CD14-positive monocyte (primary cell): ENCODE results near the gene SERP2. TPM values are rescaled to one million over a fixed set of nuclear protein-coding genes. Genes with fewer than 3 reads are reported as not detected.

Source experiments
- DNase-seq, 3 donors: peaks; one replicate each; pipeline ENCODE4 v3.0.0-alpha.2; 2011 to 2022
- H2AFZ ChIP-seq: 2 replicates; pipeline ENCODE4 v1.6.0; 2012; ENCODE audit warnings: mild to moderate bottlenecking, low read depth, low read length, inconsistent platforms; ENCODE audit not compliant: insufficient read depth, poor library complexity, severe bottlenecking
- H3K27ac ChIP-seq, 2 donors: 1 replicate in 1 of 2; 2 replicates in 1 of 2; pipeline ENCODE4 v1.5.1; 2012 to 2013; ENCODE audit warnings: low read length in 2 of 2, control low read depth in 1 of 2, inconsistent platforms in 1 of 2, low read depth in 1 of 2, mild to moderate bottlenecking in 1 of 2
- H3K27me3 ChIP-seq, 2 donors: one replicate each; pipeline versions ENCODE4 v1.6.0 to v1.6.1; 2011 to 2013; ENCODE audit warnings: low read length in 2 of 2; ENCODE audit not compliant: control insufficient read depth in 2 of 2, insufficient read depth in 2 of 2
- H3K36me3 ChIP-seq, 2 donors: replicated peaks in 1 of 2; 1 replicate in 1 of 2; 2 replicates in 1 of 2; pipeline versions ENCODE4 v1.5.1 to v1.6.1; 2012 to 2013; ENCODE audit warnings: low read length in 2 of 2, control low read depth in 1 of 2, inconsistent platforms in 1 of 2, mild to moderate bottlenecking in 1 of 2; ENCODE audit not compliant: insufficient read depth in 2 of 2, control insufficient read depth in 1 of 2
- H3K4me1 ChIP-seq, 2 donors: 1 replicate in 1 of 2; 2 replicates in 1 of 2; pipeline versions ENCODE4 v1.5.1 to v1.6.1; 2012 to 2013; ENCODE audit warnings: low read length in 2 of 2, control low read depth in 1 of 2, inconsistent platforms in 1 of 2, mild to moderate bottlenecking in 1 of 2, moderate library complexity in 1 of 2; ENCODE audit not compliant: insufficient read depth in 2 of 2, control insufficient read depth in 1 of 2
- H3K4me2 ChIP-seq: replicated peaks from 2 replicates; pipeline ENCODE3; 2012; ENCODE audit warnings: low read length, moderate library complexity, mild to moderate bottlenecking; ENCODE audit not compliant: poor library complexity, severe bottlenecking; ENCODE audit errors: extremely low read depth
- H3K4me3 ChIP-seq, 3 experiments: fragments of 200-600 bp in 1 of 3; sonication (generic) in 1 of 3; replicated peaks in 1 of 3; 1 replicate in 2 of 3; 2 replicates in 1 of 3; pipeline ENCODE4 v1.5.1; 2011 to 2013; ENCODE audit warnings: low read length in 3 of 3, mild to moderate bottlenecking in 3 of 3, control low read depth in 2 of 3, low read depth in 2 of 3, inconsistent platforms in 1 of 3, moderate library complexity in 1 of 3
- H3K79me2 ChIP-seq: 2 replicates; pipeline ENCODE4 v1.6.0; 2012; ENCODE audit warnings: mild to moderate bottlenecking, control low read depth, inconsistent platforms, low read length, moderate library complexity; ENCODE audit not compliant: insufficient read depth
- H3K9ac ChIP-seq: 2 replicates; pipeline ENCODE4 v1.6.0; 2017; ENCODE audit warnings: low read length, mild to moderate bottlenecking; ENCODE audit not compliant: insufficient read depth, poor library complexity, severe bottlenecking
- H3K9me3 ChIP-seq, 2 donors: replicated peaks in 1 of 2; 1 replicate in 1 of 2; 2 replicates in 1 of 2; pipeline versions ENCODE4 v1.5.1 to v1.6.1; 2012 to 2013; ENCODE audit warnings: low read length in 2 of 2, control low read depth in 1 of 2; ENCODE audit not compliant: control insufficient read depth in 1 of 2, insufficient read depth in 1 of 2
- H4K20me1 ChIP-seq: 2 replicates; pipeline ENCODE4 v1.6.0; 2012; ENCODE audit warnings: mild to moderate bottlenecking, low read length, control low read depth, moderate library complexity; ENCODE audit not compliant: insufficient read depth
- H3K27ac Mint-ChIP-seq, 7 donors: one replicate each; pipeline ENCODE4 v1.8.0; 2020; ENCODE audit warnings: mild to moderate bottlenecking in 7 of 7, mixed read lengths in 7 of 7, moderate library complexity in 6 of 7, inconsistent platforms in 2 of 7
- H3K27me3 Mint-ChIP-seq, 3 donors: one replicate each; pipeline ENCODE4 v1.8.0; 2021 to 2022; ENCODE audit warnings: low read depth in 3 of 3, mild to moderate bottlenecking in 3 of 3, mixed read lengths in 3 of 3, moderate library complexity in 3 of 3, inconsistent platforms in 1 of 3
- H3K36me3 Mint-ChIP-seq, 2 donors: one replicate each; pipeline ENCODE4 v1.8.0; 2020; ENCODE audit warnings: mixed read lengths in 2 of 2, inconsistent platforms in 1 of 2, mild to moderate bottlenecking in 1 of 2
- H3K4me1 Mint-ChIP-seq: one replicate; pipeline ENCODE4 v1.8.0; 2020; ENCODE audit warnings: mild to moderate bottlenecking, mixed read lengths
- H3K4me3 Mint-ChIP-seq, 2 donors: one replicate each; pipeline ENCODE4 v1.8.0; 2020; ENCODE audit warnings: mild to moderate bottlenecking in 2 of 2, mixed read lengths in 2 of 2, moderate library complexity in 1 of 2
- H3K9me3 Mint-ChIP-seq, 7 donors: one replicate each; pipeline ENCODE4 v1.8.0; 2020 to 2022; ENCODE audit warnings: mixed read lengths in 7 of 7, mild to moderate bottlenecking in 6 of 7, moderate library complexity in 6 of 7, inconsistent platforms in 2 of 7
- WGBS: methylation state at CpG from one replicate; pipeline ENCODE4 v1.1.5; 2013; ENCODE audit warnings: missing lambda C conversion rate; ENCODE audit not compliant: insufficient coverage; 5-methylcytosine and 5-hydroxymethylcytosine counted together
- intact Hi-C, 2 donors: fragments of 100-400 bp; cut with micrococcal nuclease; formaldehyde crosslinking; loops; one replicate each; pipeline versions ENCODE4 v1.15.0 to v1.15.1; 2023
- polyA plus RNA-seq, 3 donors: library from polyadenylated mRNA; depleted of rRNA in 1 of 3; unstranded in 2 of 3; stranded (reverse) in 1 of 3; fragments of 300-500 nt in 2 of 3; fragments of >200 nt in 1 of 3; fragmentation: Illumina TruSeq in 2 of 3; gene quantifications; 1 replicate in 2 of 3; 2 replicates in 1 of 3; pipeline ENCODE4 v1.2.3, GENCODE V29; 2012 to 2021
- TF ChIP-seq, protein P1 (sequence below): fragments of 200-600 bp; IDR thresholded peaks from one replicate; pipeline ENCODE4 v1.8.0; 2022; ENCODE audit warnings: antibody characterized with exemption, mild to moderate bottlenecking

Gene SERP2
- polyA plus RNA-seq, 3 donors, result not detected

DNA sequence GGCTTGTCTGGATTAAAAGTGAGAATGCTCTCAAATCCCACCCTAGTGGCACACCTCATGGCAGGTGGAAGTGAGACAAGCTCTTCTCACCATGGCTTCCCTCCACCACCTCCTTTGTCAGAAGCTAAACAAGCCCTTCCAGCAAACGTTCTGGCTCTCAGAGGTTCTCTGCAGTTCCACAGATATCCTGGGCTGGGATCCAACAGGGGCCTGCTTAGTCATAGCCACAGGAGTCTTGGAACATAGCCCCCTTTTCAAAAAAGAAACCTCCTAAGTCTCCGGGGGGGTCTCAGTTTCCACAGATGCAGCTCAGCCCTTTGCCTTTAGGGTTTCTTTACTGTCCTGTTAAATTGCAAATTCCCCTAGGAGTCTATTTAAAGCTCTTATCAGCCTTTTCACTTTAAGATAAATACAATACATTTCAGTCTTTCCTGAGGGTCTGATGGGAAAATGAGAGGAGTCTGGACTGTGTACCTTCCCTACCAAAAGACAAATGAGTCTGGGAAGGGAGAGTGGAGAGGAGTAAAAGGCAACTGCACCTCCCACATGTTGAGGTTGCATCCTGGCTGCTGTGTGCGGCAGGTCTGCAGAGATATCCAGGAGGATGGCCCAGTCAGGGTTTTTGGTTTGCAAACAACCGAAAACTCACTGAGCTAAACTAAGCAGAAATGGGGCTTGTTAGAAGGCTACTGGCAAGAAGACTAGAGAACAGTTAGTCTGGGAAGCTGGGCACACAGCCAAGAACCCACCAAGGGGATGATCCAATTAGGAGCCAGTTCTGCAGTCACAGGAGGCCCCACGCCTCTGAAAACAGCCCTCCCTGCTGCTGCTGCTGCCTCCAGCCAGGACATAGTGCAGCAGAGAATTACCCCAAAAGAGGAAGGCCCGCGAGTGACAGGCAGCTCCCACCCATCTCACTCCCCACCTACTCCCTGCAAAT is 41.4 kb upstream of the SERP2 start:
- Histone ChIP-seq H3K27me3 (no peaks in the 10 kb centered on the region), H3K4me2 (no peak overlapping the region), H3K4me1 (no peaks in the 10 kb centered on the region), H3K9ac (no peak overlapping the region), H4K20me1 (no peaks in the 10 kb centered on the region), H3K27ac (no peak overlapping the region), H3K79me2 (no peaks in the 10 kb centered on the region), H3K36me3 (no peaks in the 10 kb centered on the region), H3K9me3 (no peaks in the 10 kb centered on the region), H3K4me3 (no peak overlapping the region), H2AFZ (no peak overlapping the region)
- TF ChIP-seq, protein P1, sequence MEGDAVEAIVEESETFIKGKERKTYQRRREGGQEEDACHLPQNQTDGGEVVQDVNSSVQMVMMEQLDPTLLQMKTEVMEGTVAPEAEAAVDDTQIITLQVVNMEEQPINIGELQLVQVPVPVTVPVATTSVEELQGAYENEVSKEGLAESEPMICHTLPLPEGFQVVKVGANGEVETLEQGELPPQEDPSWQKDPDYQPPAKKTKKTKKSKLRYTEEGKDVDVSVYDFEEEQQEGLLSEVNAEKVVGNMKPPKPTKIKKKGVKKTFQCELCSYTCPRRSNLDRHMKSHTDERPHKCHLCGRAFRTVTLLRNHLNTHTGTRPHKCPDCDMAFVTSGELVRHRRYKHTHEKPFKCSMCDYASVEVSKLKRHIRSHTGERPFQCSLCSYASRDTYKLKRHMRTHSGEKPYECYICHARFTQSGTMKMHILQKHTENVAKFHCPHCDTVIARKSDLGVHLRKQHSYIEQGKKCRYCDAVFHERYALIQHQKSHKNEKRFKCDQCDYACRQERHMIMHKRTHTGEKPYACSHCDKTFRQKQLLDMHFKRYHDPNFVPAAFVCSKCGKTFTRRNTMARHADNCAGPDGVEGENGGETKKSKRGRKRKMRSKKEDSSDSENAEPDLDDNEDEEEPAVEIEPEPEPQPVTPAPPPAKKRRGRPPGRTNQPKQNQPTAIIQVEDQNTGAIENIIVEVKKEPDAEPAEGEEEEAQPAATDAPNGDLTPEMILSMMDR, result no peak
- Mint-ChIP-seq H3K9me3 (peaks cover 0 to 5% (median 2%) of the 10 kb centered on the region in 7 donors), H3K27ac (no peak overlapping the region), H3K36me3 (no peaks in the 10 kb centered on the region), H3K27me3 (peaks cover 1 to 7% (median 2%) of the 10 kb centered on the region in 3 donors), H3K4me3 (no peak overlapping the region), H3K4me1 (peaks cover 5% of the 10 kb centered on the region)
- no peak for DNase-seq
- WGBS, result 15% methylated on average over 7 of the region's 7 CpGs
- intact Hi-C loops, result no loop called here

- H3K4me3 Mint-ChIP-seq, result no peak overlapping the region
- intact Hi-C loops, result no loop called here
- no peaks in the 10 kb centered on the region for H3K79me2 ChIP-seq
- 100% methylated on average over 2 of the region's 5 CpGs for WGBS
- no peaks in the 10 kb centered on the region for H4K20me1 ChIP-seq
- H3K9me3 Mint-ChIP-seq, result peaks cover 0 to under 1% (median 0%) of the 10 kb centered on the region in 7 donors
- H3K27ac ChIP-seq, result no peak overlapping the region
- H3K9ac ChIP-seq, result no peak overlapping the region
- H2AFZ ChIP-seq, result no peak overlapping the region
- no peaks in the 10 kb centered on the region for H3K4me1 ChIP-seq
- DNase-seq, result no peak
- H3K36me3 ChIP-seq, result no peaks in the 10 kb centered on the region
- H3K27ac Mint-ChIP-seq, result no peak overlapping the region
- peaks cover 5% of the 10 kb centered on the region for H3K4me1 Mint-ChIP-seq
- H3K9me3 ChIP-seq, result no peaks in the 10 kb centered on the region
- TF ChIP-seq, protein P1, result no peak
- no peaks in the 10 kb centered on the region for H3K27me3 ChIP-seq
- H3K36me3 Mint-ChIP-seq, result no peaks in the 10 kb centered on the region
- peaks cover 0 to 9% (median 4%) of the 10 kb centered on the region in 3 donors for H3K27me3 Mint-ChIP-seq
- no peak overlapping the region for H3K4me3 ChIP-seq
- H3K4me2 ChIP-seq, result no peak overlapping the region
Measured at GRCh38 chr13:44333950-44334655, 39.5 kb upstream of the SERP2 start.
